Testis (tissue), 2 donors: ENCODE measurements around the gene TUT4.

Experiments used
- CTCF ChIP-seq, 3 experiments: fragments of 450-650 bp in 2 of 3; fragments of 200-600 bp in 1 of 3; sonication (generic) in 1 of 3; IDR thresholded peaks; one replicate each; pipeline ENCODE4 v1.5.1; 2016 to 2019; ENCODE audit warnings: antibody characterized with exemption in 3 of 3, mild to moderate bottlenecking in 2 of 3, moderate library complexity in 1 of 3
- POLR2A ChIP-seq: fragments of 450-650 bp; IDR thresholded peaks from one replicate; pipeline ENCODE4 v1.6.1; 2017; ENCODE audit warnings: antibody characterized with exemption, mild to moderate bottlenecking, moderate library complexity

DNA sequence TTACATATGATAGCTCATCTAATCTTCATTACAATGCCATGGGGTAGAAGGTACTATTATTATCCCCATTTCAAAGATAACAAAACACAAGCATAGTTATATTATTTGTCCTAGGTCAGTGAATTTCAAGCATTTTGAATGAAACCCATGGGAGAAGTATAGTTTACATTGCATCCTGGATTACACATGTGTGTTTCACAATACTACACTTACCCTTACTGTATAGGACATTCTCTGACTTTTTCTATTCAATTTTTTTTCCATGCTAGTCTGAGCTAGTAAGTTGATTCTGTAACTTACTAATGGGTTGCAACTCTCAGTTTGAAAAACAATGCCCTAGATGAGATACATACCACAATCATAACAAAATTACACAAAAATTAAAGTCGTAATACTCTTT, 40.6 kb upstream of the TUT4 start:
- no peak for TF ChIP-seq CTCF (IDR thresholded peaks at IDR 0.05)
- TF ChIP-seq POLR2A = no peak
